ENCODE data around the gene KLHL10. TPM values are rescaled to one million over a fixed set of nuclear protein-coding genes. Genes with fewer than 3 reads are reported as not detected.

KLHL10 gene
- total and polyA plus RNA-seq, 9 of the 15 experiments (the other 6 are each of a cell fraction or from before 2014, with no cell fraction given), result 0.06 to 0.56 (median 0.12) TPM; not detected in 5

- TF ChIP-seq, protein P1, sequence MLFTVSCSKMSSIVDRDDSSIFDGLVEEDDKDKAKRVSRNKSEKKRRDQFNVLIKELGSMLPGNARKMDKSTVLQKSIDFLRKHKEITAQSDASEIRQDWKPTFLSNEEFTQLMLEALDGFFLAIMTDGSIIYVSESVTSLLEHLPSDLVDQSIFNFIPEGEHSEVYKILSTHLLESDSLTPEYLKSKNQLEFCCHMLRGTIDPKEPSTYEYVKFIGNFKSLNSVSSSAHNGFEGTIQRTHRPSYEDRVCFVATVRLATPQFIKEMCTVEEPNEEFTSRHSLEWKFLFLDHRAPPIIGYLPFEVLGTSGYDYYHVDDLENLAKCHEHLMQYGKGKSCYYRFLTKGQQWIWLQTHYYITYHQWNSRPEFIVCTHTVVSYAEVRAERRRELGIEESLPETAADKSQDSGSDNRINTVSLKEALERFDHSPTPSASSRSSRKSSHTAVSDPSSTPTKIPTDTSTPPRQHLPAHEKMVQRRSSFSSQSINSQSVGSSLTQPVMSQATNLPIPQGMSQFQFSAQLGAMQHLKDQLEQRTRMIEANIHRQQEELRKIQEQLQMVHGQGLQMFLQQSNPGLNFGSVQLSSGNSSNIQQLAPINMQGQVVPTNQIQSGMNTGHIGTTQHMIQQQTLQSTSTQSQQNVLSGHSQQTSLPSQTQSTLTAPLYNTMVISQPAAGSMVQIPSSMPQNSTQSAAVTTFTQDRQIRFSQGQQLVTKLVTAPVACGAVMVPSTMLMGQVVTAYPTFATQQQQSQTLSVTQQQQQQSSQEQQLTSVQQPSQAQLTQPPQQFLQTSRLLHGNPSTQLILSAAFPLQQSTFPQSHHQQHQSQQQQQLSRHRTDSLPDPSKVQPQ (CRISPR knock-in tag; IDR thresholded peaks at IDR 0.05; ENCODE audit: borderline replicate concordance), result no peak
- TF ChIP-seq XRCC3 (IDR thresholded peaks at IDR 0.05) (no peak), ZNF445 (CRISPR knock-in tag; IDR thresholded peaks at IDR 0.05; ENCODE audit: low read depth) (no peak), KDM1A (IDR thresholded peaks at IDR 0.05) (no peak), TAL1 (IDR thresholded peaks at IDR 0.05) (no peak), HNRNPLL (IDR thresholded peaks at IDR 0.05; ENCODE audit: low read depth, low read length, poor library complexity, severe bottlenecking) (no peak), FOXO4 (CRISPR knock-in tag; IDR thresholded peaks at IDR 0.05) (no peak), RUNX1 (IDR thresholded peaks at IDR 0.05; ENCODE audit: low read depth) (no peak), NFYB (IDR thresholded peaks at IDR 0.05; ENCODE audit: extremely low read depth, insufficient read length) (no peak), RNF2 (IDR thresholded peaks at IDR 0.05) (no peak), IFI16 (CRISPR knock-in tag; IDR thresholded peaks at IDR 0.05) (no peak), SMARCB1 (IDR thresholded peaks at IDR 0.05; ENCODE audit: insufficient read length, low read depth) (no peak), BHLHE40 (IDR thresholded peaks at IDR 0.05; ENCODE audit: low read length) (peak; percentile 19; the same call in 1 of the 2 replicates), PHB2 (IDR thresholded peaks at IDR 0.05; ENCODE audit: low read depth) (no peak), ZNF512 (tag; IDR thresholded peaks at IDR 0.05) (no peak), CTBP1 (IDR thresholded peaks at IDR 0.05; ENCODE audit: borderline replicate concordance) (peak; percentile 56; the same call in 1 of the 2 replicates), GABPB2 (CRISPR knock-in tag; conservative IDR thresholded peaks at IDR 0.05) (no peak), MED1 (CRISPR knock-in tag; IDR thresholded peaks at IDR 0.05; ENCODE audit: borderline replicate concordance) (no peak), SIN3B (IDR thresholded peaks at IDR 0.05; ENCODE audit: low read depth) (peak; percentile 48; the same call in 1 of the 2 replicates), NCOA2 (IDR thresholded peaks at IDR 0.05; ENCODE audit: partially characterized antibody in 2 of 2) (no peak)
- TF ChIP-seq, protein P2, sequence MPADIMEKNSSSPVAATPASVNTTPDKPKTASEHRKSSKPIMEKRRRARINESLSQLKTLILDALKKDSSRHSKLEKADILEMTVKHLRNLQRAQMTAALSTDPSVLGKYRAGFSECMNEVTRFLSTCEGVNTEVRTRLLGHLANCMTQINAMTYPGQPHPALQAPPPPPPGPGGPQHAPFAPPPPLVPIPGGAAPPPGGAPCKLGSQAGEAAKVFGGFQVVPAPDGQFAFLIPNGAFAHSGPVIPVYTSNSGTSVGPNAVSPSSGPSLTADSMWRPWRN (IDR thresholded peaks at IDR 0.05; ENCODE audit: low read depth), result no peak
- TF ChIP-seq, protein P3, sequence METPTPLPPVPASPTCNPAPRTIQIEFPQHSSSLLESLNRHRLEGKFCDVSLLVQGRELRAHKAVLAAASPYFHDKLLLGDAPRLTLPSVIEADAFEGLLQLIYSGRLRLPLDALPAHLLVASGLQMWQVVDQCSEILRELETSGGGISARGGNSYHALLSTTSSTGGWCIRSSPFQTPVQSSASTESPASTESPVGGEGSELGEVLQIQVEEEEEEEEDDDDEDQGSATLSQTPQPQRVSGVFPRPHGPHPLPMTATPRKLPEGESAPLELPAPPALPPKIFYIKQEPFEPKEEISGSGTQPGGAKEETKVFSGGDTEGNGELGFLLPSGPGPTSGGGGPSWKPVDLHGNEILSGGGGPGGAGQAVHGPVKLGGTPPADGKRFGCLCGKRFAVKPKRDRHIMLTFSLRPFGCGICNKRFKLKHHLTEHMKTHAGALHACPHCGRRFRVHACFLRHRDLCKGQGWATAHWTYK (CRISPR knock-in tag; IDR thresholded peaks at IDR 0.05), result no peak
These were observed 25.9 kb upstream of the KLHL10 start, which contains the start of gene P3H4 (continued) for GRCh38 chr17:41811549-41812380.

Measured in K562 (cell line).